Breast epithelium (tissue), 4 donors: ENCODE data around the gene SH3D21. TPM values are rescaled to one million over a fixed set of nuclear protein-coding genes. Genes with fewer than 3 reads are reported as not detected.

ENCODE experiments used
- DNase-seq, 2 donors: peaks; one replicate each; pipeline ENCODE4 v3.0.0-alpha.2; 2019; ENCODE audit warnings: low spot score in 2 of 2
- H3K27ac ChIP-seq, 2 donors: fragments of 200-600 bp; sonication (generic) in 1 of 2; one replicate each; pipeline ENCODE4 v1.5.1; 2016 to 2019; ENCODE audit warnings: mild to moderate bottlenecking in 1 of 2
- H3K27me3 ChIP-seq, 2 donors: fragments of 200-600 bp; sonication (generic) in 1 of 2; one replicate each; pipeline versions ENCODE4 v1.5.1 to v1.6.0; 2017 to 2019; ENCODE audit warnings: control low read depth in 1 of 2, mild to moderate bottlenecking in 1 of 2
- H3K36me3 ChIP-seq: fragments of 200-600 bp; one replicate; pipeline ENCODE4 v1.5.1; 2019
- H3K4me1 ChIP-seq, 2 donors: fragments of 200-600 bp; sonication (generic); one replicate each; pipeline ENCODE4 v1.5.1; 2016 to 2019; ENCODE audit warnings: control low read depth in 1 of 2
- H3K4me3 ChIP-seq, 3 donors: fragments of 200-600 bp; sonication (generic); 1 replicate in 2 of 3; 2 replicates in 1 of 3; pipeline ENCODE4 v1.5.1; 2016 to 2019; ENCODE audit warnings: mild to moderate bottlenecking in 3 of 3, moderate library complexity in 2 of 3
- H3K9me3 ChIP-seq, 2 donors: fragments of 200-600 bp; sonication (generic) in 1 of 2; one replicate each; pipeline ENCODE4 v1.5.1; 2016 to 2019; ENCODE audit warnings: control low read depth in 1 of 2
- CTCF ChIP-seq, 3 donors: fragments of 450-650 bp; IDR thresholded peaks; one replicate each; pipeline ENCODE4 v1.5.1; 2016 to 2017; ENCODE audit warnings: antibody characterized with exemption in 3 of 3, mild to moderate bottlenecking in 3 of 3, moderate library complexity in 3 of 3
- POLR2A ChIP-seq: fragments of 450-650 bp; IDR thresholded peaks from one replicate; pipeline ENCODE4 v1.6.1; 2016; ENCODE audit warnings: antibody characterized with exemption, mild to moderate bottlenecking, moderate library complexity
- POLR2AphosphoS5 ChIP-seq, 3 donors: sonication (generic); formaldehyde crosslinking; IDR thresholded peaks; one replicate each; pipeline ENCODE4 v1.6.1; 2017; ENCODE audit warnings: antibody characterized with exemption in 3 of 3
- intact Hi-C: fragments of 100-400 bp; cut with DNase I; formaldehyde crosslinking; loops from one replicate; pipeline ENCODE4 v1.15.1; 2023; ENCODE audit warnings: low total_unique reads
- total RNA-seq, 3 donors: library from RNA; depleted of rRNA; stranded (reverse); fragments of >200 nt; gene quantifications; one replicate each; pipeline ENCODE4 v1.1.0, GENCODE V29; 2016

The SH3D21 gene
- total RNA-seq, 3 donors from 2014 or later: 0.80 to 18.7 (median 18.0) TPM

- no peak overlapping the region for H3K4me3 ChIP-seq
- H3K9me3 ChIP-seq: no peaks in the 10 kb centered on the region
- peak overlapping the region; percentile 84 to 88 for H3K27ac ChIP-seq
- DNase-seq: peak in 1 of 2 donors; percentile 12
- peaks cover 4% of the 10 kb centered on the region for H3K36me3 ChIP-seq
- no peak for TF ChIP-seq CTCF (IDR thresholded peaks at IDR 0.05)
- TF ChIP-seq POLR2A: no peak
- TF ChIP-seq POLR2AphosphoS5 (IDR thresholded peaks at IDR 0.05): no peak
- intact Hi-C loops: no loop called here
- H3K4me1 ChIP-seq: no peaks in the 10 kb centered on the region
- H3K27me3 ChIP-seq: no peaks in the 10 kb centered on the region
Observed at GRCh38 chr1:36301220-36301619, 4.9 kb upstream of the SH3D21 start.

- Histone ChIP-seq H3K27me3 (no peaks in the 10 kb centered on the region), H3K4me3 (no peak overlapping the region), H3K27ac (no peak overlapping the region), H3K36me3 (peaks cover 2% of the 10 kb centered on the region), H3K9me3 (no peaks in the 10 kb centered on the region), H3K4me1 (no peaks in the 10 kb centered on the region)
- intact Hi-C loops: no loop called here
- no peak for TF ChIP-seq POLR2AphosphoS5 (IDR thresholded peaks at IDR 0.05)
- TF ChIP-seq POLR2A: no peak
- TF ChIP-seq CTCF (IDR thresholded peaks at IDR 0.05): no peak
- no peak for DNase-seq
Observed at GRCh38 chr1:36303244-36303643, 2.9 kb upstream of the SH3D21 start.

- peak in 1 of 2 donors; percentile 16 for DNase-seq
- intact Hi-C loops: no loop called here
- Histone ChIP-seq H3K27me3 (no peaks in the 10 kb centered on the region), H3K36me3 (no peaks in the 10 kb centered on the region), H3K9me3 (no peaks in the 10 kb centered on the region), H3K27ac (no peak overlapping the region), H3K4me3 (no peak overlapping the region), H3K4me1 (no peaks in the 10 kb centered on the region)
- TF ChIP-seq CTCF (IDR thresholded peaks at IDR 0.05) (no peak), POLR2AphosphoS5 (IDR thresholded peaks at IDR 0.05) (no peak), POLR2A (no peak)
Observed at GRCh38 chr1:36303650-36304360, 2.4 kb upstream of the SH3D21 start.

GRCh38 chr1:36304521-36304920, 1.6 kb upstream of the SH3D21 start:
- no peaks in the 10 kb centered on the region for H3K9me3 ChIP-seq
- no peaks in the 10 kb centered on the region for H3K36me3 ChIP-seq
- H3K4me1 ChIP-seq: no peaks in the 10 kb centered on the region
- no peak overlapping the region for H3K27ac ChIP-seq
- H3K27me3 ChIP-seq: no peaks in the 10 kb centered on the region
- no peak overlapping the region for H3K4me3 ChIP-seq
- DNase-seq: peak in 1 of 2 donors; percentile 16
- TF ChIP-seq CTCF (IDR thresholded peaks at IDR 0.05): no peak
- no peak for TF ChIP-seq POLR2A
- TF ChIP-seq POLR2AphosphoS5 (IDR thresholded peaks at IDR 0.05): no peak
- intact Hi-C loops: no loop called here

GRCh38 chr1:36304970-36305914, 926 bp upstream of the SH3D21 start:
- peak overlapping the region in 1 of 3 donors; percentile 78 for H3K4me3 ChIP-seq
- TF ChIP-seq POLR2AphosphoS5 (IDR thresholded peaks at IDR 0.05) (no peak), CTCF (IDR thresholded peaks at IDR 0.05) (no peak), POLR2A (no peak)

More at GRCh38 chr1:36304970-36305914, 926 bp upstream of the SH3D21 start:
- no peaks in the 10 kb centered on the region for H3K9me3 ChIP-seq
- no peaks in the 10 kb centered on the region for H3K36me3 ChIP-seq
- H3K4me1 ChIP-seq: no peaks in the 10 kb centered on the region
- intact Hi-C loops: no loop called here
- peak overlapping the region; percentile 92 for H3K27ac ChIP-seq
- peak in 1 of 2 donors; percentile 17 for DNase-seq
- no peaks in the 10 kb centered on the region for H3K27me3 ChIP-seq
